WI38 (cell line): ENCODE results near the gene DOK5.
"Not testable (repeated sequence)": the region's sequence is repeated elsewhere in the genome, so short reads cannot be mapped to it uniquely, and the experiment has no call there.

Source experiments
- H3K4me3 ChIP-seq: 2 replicates; pipeline ENCODE4 v1.5.1; 2011; ENCODE audit warnings: low read depth, mild to moderate bottlenecking, control low read depth, low read length
- CTCF ChIP-seq: IDR thresholded peaks from 2 replicates; pipeline ENCODE4 v1.5.1; 2012; ENCODE audit warnings: low read depth, mild to moderate bottlenecking, control low read depth, low read length

DOK5 gene

GRCh38 chr20:54475334-54476168 is at the start of gene DOK5:
Gene DOK5 (plus strand): TSS chr20:54475593. CDS start chr20:54475947, 354 bp downstream.
- no peak within 1 kb of the TSS for H3K4me3 ChIP-seq
- TF ChIP-seq CTCF, result no peak

- H3K4me3 ChIP-seq, result no peak overlapping the region
- TF ChIP-seq CTCF, result no peak
Observed at GRCh38 chr20:54429364-54429763, 46.0 kb upstream of the DOK5 start.

GRCh38 chr20:54431156-54431944 is 44.0 kb upstream of the DOK5 start:
- no peak overlapping the region for H3K4me3 ChIP-seq
- TF ChIP-seq CTCF, result no peak

- TF ChIP-seq CTCF, result no peak
Observed at GRCh38 chr20:54432966-54433365, 42.4 kb upstream of the DOK5 start.

GRCh38 chr20:54433636-54434035 is 41.8 kb upstream of the DOK5 start:
- H3K4me3 ChIP-seq, result no peak overlapping the region
- no peak for TF ChIP-seq CTCF

More at GRCh38 chr20:54432966-54433365, 42.4 kb upstream of the DOK5 start:
- H3K4me3 ChIP-seq, result no peak overlapping the region

- TF ChIP-seq CTCF, result no peak
- H3K4me3 ChIP-seq, result no peak overlapping the region
Observed at GRCh38 chr20:54434196-54434595, 41.2 kb upstream of the DOK5 start.

GRCh38 chr20:54435015-54435414 is 40.4 kb upstream of the DOK5 start:
- H3K4me3 ChIP-seq, result no peak overlapping the region
- no peak for TF ChIP-seq CTCF

GRCh38 chr20:54436410-54436809 is 39.0 kb upstream of the DOK5 start:
- not testable (repeated sequence) for H3K4me3 ChIP-seq
